KMS-11 (cell line): ENCODE data around the gene POLE.

Source experiments
- H2AFZ ChIP-seq: fragments of 200-600 bp; sonication (generic); 2 replicates; pipeline ENCODE4 v1.6.1; 2016; ENCODE audit warnings: antibody characterized with exemption, mixed run types, low read depth
- H3K27ac ChIP-seq: fragments of 200-600 bp; sonication (generic); 2 replicates; pipeline ENCODE4 v1.6.1; 2016; ENCODE audit warnings: mild to moderate bottlenecking, mixed run types
- H3K27me3 ChIP-seq: fragments of 200-600 bp; sonication (generic); 2 replicates; pipeline ENCODE4 v1.6.1; 2017; ENCODE audit warnings: mild to moderate bottlenecking, low read depth, mixed run types, moderate library complexity; ENCODE audit not compliant: insufficient read depth
- H3K36me3 ChIP-seq: fragments of 200-600 bp; sonication (generic); 2 replicates; pipeline ENCODE4 v1.6.1; 2017; ENCODE audit warnings: mild to moderate bottlenecking, mixed run types; ENCODE audit not compliant: insufficient read depth
- H3K4me1 ChIP-seq: fragments of 200-600 bp; sonication (generic); 2 replicates; pipeline ENCODE4 v1.6.1; 2016; ENCODE audit warnings: mild to moderate bottlenecking, low read depth, mixed run types; ENCODE audit not compliant: poor library complexity, severe bottlenecking
- H3K4me2 ChIP-seq: fragments of 200-600 bp; sonication (generic); 2 replicates; pipeline ENCODE4 v1.7.0; 2016; ENCODE audit warnings: mild to moderate bottlenecking, mixed run types
- H3K4me3 ChIP-seq: fragments of 200-600 bp; sonication (generic); IDR thresholded peaks from 2 replicates; pipeline ENCODE4 v1.6.1; 2017; ENCODE audit warnings: low read depth, low read length, mixed read lengths; ENCODE audit not compliant: insufficient read depth
- H3K79me2 ChIP-seq: fragments of 200-600 bp; sonication (generic); 2 replicates; pipeline ENCODE4 v1.6.1; 2016; ENCODE audit warnings: low read depth, mixed run types; ENCODE audit not compliant: insufficient read depth
- H3K9ac ChIP-seq: fragments of 200-600 bp; sonication (generic); 2 replicates; pipeline ENCODE4 v1.6.1; 2016; ENCODE audit warnings: mild to moderate bottlenecking, mixed run types
- H4K20me1 ChIP-seq: fragments of 200-600 bp; sonication (generic); 2 replicates; pipeline ENCODE4 v1.6.1; 2016; ENCODE audit warnings: mild to moderate bottlenecking, mixed run types; ENCODE audit not compliant: insufficient read depth
- TF ChIP-seq, protein P1 (sequence below): fragments of 200-600 bp; sonication (generic); conservative IDR thresholded peaks from 2 replicates; pipeline ENCODE4 v1.6.1; 2017; ENCODE audit warnings: low read depth, mild to moderate bottlenecking, antibody characterized with exemption, low read length, moderate library complexity, mixed read lengths

POLE gene

DNA sequence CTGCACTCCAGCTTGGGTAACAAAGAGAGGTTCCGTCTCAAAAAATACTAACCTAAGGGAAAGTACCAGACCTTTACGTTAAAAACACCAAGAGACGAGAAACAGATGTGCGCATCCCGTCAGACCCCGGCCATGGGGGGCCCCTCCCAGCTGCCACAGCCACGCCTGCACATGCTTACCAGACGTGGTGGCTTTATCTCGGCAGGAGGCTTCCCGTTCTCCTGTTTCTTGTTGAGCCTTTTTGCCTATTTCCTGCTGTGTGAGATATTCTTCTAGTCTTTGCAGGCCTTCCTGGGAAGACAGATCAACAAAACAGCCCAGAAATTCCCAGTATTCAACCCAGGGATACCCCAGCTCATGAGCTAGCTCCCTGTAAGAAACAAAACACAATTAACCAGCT is 47.1 kb upstream of the POLE start:
- TF ChIP-seq, protein P1, sequence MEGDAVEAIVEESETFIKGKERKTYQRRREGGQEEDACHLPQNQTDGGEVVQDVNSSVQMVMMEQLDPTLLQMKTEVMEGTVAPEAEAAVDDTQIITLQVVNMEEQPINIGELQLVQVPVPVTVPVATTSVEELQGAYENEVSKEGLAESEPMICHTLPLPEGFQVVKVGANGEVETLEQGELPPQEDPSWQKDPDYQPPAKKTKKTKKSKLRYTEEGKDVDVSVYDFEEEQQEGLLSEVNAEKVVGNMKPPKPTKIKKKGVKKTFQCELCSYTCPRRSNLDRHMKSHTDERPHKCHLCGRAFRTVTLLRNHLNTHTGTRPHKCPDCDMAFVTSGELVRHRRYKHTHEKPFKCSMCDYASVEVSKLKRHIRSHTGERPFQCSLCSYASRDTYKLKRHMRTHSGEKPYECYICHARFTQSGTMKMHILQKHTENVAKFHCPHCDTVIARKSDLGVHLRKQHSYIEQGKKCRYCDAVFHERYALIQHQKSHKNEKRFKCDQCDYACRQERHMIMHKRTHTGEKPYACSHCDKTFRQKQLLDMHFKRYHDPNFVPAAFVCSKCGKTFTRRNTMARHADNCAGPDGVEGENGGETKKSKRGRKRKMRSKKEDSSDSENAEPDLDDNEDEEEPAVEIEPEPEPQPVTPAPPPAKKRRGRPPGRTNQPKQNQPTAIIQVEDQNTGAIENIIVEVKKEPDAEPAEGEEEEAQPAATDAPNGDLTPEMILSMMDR: no peak
- Histone ChIP-seq H3K79me2 (no peaks in the 10 kb centered on the region), H3K4me1 (no peaks in the 10 kb centered on the region), H3K4me2 (no peak overlapping the region), H2AFZ (no peak overlapping the region), H4K20me1 (no peaks in the 10 kb centered on the region), H3K9ac (no peak overlapping the region), H3K36me3 (no peaks in the 10 kb centered on the region; the same call in 1 of the 2 replicates), H3K27me3 (no peaks in the 10 kb centered on the region), H3K4me3 (no peak overlapping the region), H3K27ac (no peak overlapping the region)

- no peaks in the 10 kb centered on the region for H4K20me1 ChIP-seq
- H3K27ac ChIP-seq: no peak overlapping the region
- no peak overlapping the region for H3K4me2 ChIP-seq
- H3K27me3 ChIP-seq: no peaks in the 10 kb centered on the region
- H2AFZ ChIP-seq: no peak overlapping the region
- no peak overlapping the region for H3K4me3 ChIP-seq
- no peak overlapping the region for H3K9ac ChIP-seq
- no peaks in the 10 kb centered on the region; the same call in 1 of the 2 replicates for H3K36me3 ChIP-seq
- TF ChIP-seq, protein P1: no peak
- H3K4me1 ChIP-seq: no peaks in the 10 kb centered on the region
- no peaks in the 10 kb centered on the region for H3K79me2 ChIP-seq
Measured at GRCh38 chr12:132731574-132731973, 44.4 kb upstream of the POLE start.

GRCh38 chr12:132730353-132730752 is 43.2 kb upstream of the POLE start:
- no peak overlapping the region for H3K4me3 ChIP-seq
- H3K79me2 ChIP-seq: no peaks in the 10 kb centered on the region
- H3K27me3 ChIP-seq: no peaks in the 10 kb centered on the region
- no peak overlapping the region for H2AFZ ChIP-seq
- no peaks in the 10 kb centered on the region for H3K4me1 ChIP-seq
- H3K9ac ChIP-seq: no peak overlapping the region
- no peaks in the 10 kb centered on the region; the same call in 1 of the 2 replicates for H3K36me3 ChIP-seq
- no peak overlapping the region for H3K27ac ChIP-seq
- H3K4me2 ChIP-seq: no peak overlapping the region
- TF ChIP-seq, protein P1: no peak
- H4K20me1 ChIP-seq: no peaks in the 10 kb centered on the region

GRCh38 chr12:132729541-132730320 is 42.6 kb upstream of the POLE start:
- Histone ChIP-seq H4K20me1 (no peaks in the 10 kb centered on the region), H3K4me2 (no peak overlapping the region), H3K79me2 (no peaks in the 10 kb centered on the region), H3K27me3 (no peaks in the 10 kb centered on the region), H3K4me1 (no peaks in the 10 kb centered on the region), H3K36me3 (no peaks in the 10 kb centered on the region; the same call in 1 of the 2 replicates), H2AFZ (no peak overlapping the region), H3K27ac (no peak overlapping the region), H3K4me3 (no peak overlapping the region), H3K9ac (no peak overlapping the region)
- TF ChIP-seq, protein P1: no peak
